MM.1S (cell line): ENCODE data around the gene FCHO1.

Source experiments
- DNase-seq: peaks from one replicate; pipeline ENCODE4 v3.0.0-alpha.2; 2015
- H2AFZ ChIP-seq: fragments of 300-600 bp; sonication (generic); 2 replicates; pipeline ENCODE4 v1.6.0; 2016; ENCODE audit warnings: antibody characterized with exemption, low read length
- H3F3A ChIP-seq: fragments of 300-600 bp; sonication (generic); 2 replicates; pipeline ENCODE4 v1.6.1; 2016; ENCODE audit warnings: mild to moderate bottlenecking, antibody characterized with exemption, low read length, moderate library complexity, mixed read lengths; ENCODE audit not compliant: insufficient read depth
- H3K27ac ChIP-seq: fragments of 300-600 bp; sonication (generic); 2 replicates; pipeline ENCODE4 v1.5.1; 2016; ENCODE audit warnings: mild to moderate bottlenecking, low read length
- H3K27me3 ChIP-seq: fragments of 300-600 bp; sonication (generic); replicated peaks from 2 replicates; pipeline ENCODE4 v1.6.0; 2016; ENCODE audit warnings: low read length; ENCODE audit not compliant: insufficient read depth
- H3K36me3 ChIP-seq: fragments of 300-600 bp; sonication (generic); replicated peaks from 2 replicates; pipeline ENCODE4 v1.6.1; 2016; ENCODE audit warnings: mild to moderate bottlenecking, low read length, mixed read lengths; ENCODE audit not compliant: insufficient read depth
- H3K4me1 ChIP-seq: fragments of 300-600 bp; sonication (generic); 2 replicates; pipeline ENCODE4 v1.6.1; 2016; ENCODE audit warnings: low read length, mixed read lengths
- H3K4me2 ChIP-seq: fragments of 300-600 bp; sonication (generic); 2 replicates; pipeline ENCODE4 v1.6.0; 2016; ENCODE audit warnings: low read depth, low read length
- H3K4me3 ChIP-seq: fragments of 300-600 bp; sonication (generic); 2 replicates; pipeline ENCODE4 v1.5.1; 2016; ENCODE audit warnings: low read length, mixed read lengths
- H3K79me2 ChIP-seq: fragments of 300-600 bp; sonication (generic); 2 replicates; pipeline ENCODE4 v1.6.1; 2016; ENCODE audit warnings: mixed run types, low read length, mixed read lengths
- H3K9ac ChIP-seq: fragments of 300-600 bp; sonication (generic); 2 replicates; pipeline ENCODE4 v1.6.1; 2016; ENCODE audit warnings: low read length, mixed read lengths
- H3K9me2 ChIP-seq: fragments of 300-600 bp; sonication (generic); replicated peaks from 2 replicates; pipeline ENCODE4 v1.6.1; 2016; ENCODE audit warnings: mild to moderate bottlenecking, low read length, mixed read lengths; ENCODE audit not compliant: insufficient read depth
- H3K9me3 ChIP-seq: fragments of 300-600 bp; sonication (generic); replicated peaks from 2 replicates; pipeline ENCODE4 v1.6.1; 2016; ENCODE audit warnings: mild to moderate bottlenecking, low read length, mixed read lengths; ENCODE audit not compliant: insufficient read depth
- H4K20me1 ChIP-seq: fragments of 300-600 bp; sonication (generic); 2 replicates; pipeline ENCODE4 v1.6.1; 2016; ENCODE audit warnings: mild to moderate bottlenecking, low read length, moderate library complexity, mixed read lengths; ENCODE audit not compliant: insufficient read depth
- CTCF ChIP-seq: fragments of 300-600 bp; sonication (generic); IDR thresholded peaks from 2 replicates; pipeline ENCODE4 v1.5.1; 2016; ENCODE audit warnings: antibody characterized with exemption, low read length, mixed read lengths
- EZH2 ChIP-seq: fragments of 300-600 bp; sonication (generic); optimal IDR thresholded peaks from 2 replicates; pipeline ENCODE3; 2017; ENCODE audit warnings: low read depth, mild to moderate bottlenecking, antibody characterized with exemption, low read length, mixed read lengths
- EZH2phosphoT487 ChIP-seq: fragments of 300-600 bp; sonication (generic); IDR thresholded peaks from 2 replicates; pipeline ENCODE4 v1.6.1; 2018; ENCODE audit warnings: antibody characterized with exemption, low read length

FCHO1 gene

DNA sequence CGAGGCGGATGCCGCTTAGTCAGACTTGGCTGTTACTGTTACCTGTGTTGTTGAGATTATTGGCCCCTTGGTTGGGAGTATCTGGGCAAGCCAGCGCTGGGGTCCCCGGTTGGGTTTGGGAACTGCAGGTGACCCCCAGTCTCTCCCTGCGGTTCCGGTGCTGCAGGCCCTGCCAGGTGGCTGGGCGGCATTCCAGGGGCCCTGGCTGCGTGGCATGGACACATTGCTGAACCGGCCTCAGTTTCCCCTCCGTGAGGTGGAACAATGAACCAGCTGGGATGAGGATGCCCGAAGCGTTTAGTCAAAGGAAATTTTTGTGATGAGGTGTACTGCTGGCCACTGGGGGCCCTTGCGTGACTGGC, 44.2 kb downstream of the FCHO1 start:
- Histone ChIP-seq H3K4me2 (no peak overlapping the region), H3K9me2 (no peaks in the 10 kb centered on the region), H3K9ac (no peak overlapping the region), H3K4me1 (0 out of 2 replicates have a peak, but pooled peaks cover 3% of the 10 kb centered on the region), H4K20me1 (no peaks in the 10 kb centered on the region), H2AFZ (no peak overlapping the region), H3K36me3 (no peaks in the 10 kb centered on the region), H3K9me3 (no peaks in the 10 kb centered on the region), H3K27me3 (peaks cover 78% of the 10 kb centered on the region), H3K27ac (no peak overlapping the region), H3F3A (no peaks in the 10 kb centered on the region), H3K79me2 (no peaks in the 10 kb centered on the region), H3K4me3 (no peak overlapping the region)
- TF ChIP-seq EZH2 (no peak), EZH2phosphoT487 (no peak), CTCF (no peak)
- DNase-seq, result no peak

- H4K20me1 ChIP-seq, result no peaks in the 10 kb centered on the region
- no peak overlapping the region for H3K27ac ChIP-seq
- no peak overlapping the region for H3K9ac ChIP-seq
- H3K79me2 ChIP-seq, result no peaks in the 10 kb centered on the region
- no peaks in the 10 kb centered on the region for H3K9me3 ChIP-seq
- H2AFZ ChIP-seq, result no peak overlapping the region
- 0 out of 2 replicates have a peak, but pooled peaks cover 3% of the 10 kb centered on the region for H3K4me1 ChIP-seq
- H3K36me3 ChIP-seq, result no peaks in the 10 kb centered on the region
- no peaks in the 10 kb centered on the region for H3F3A ChIP-seq
- H3K4me2 ChIP-seq, result no peak overlapping the region
- H3K9me2 ChIP-seq, result no peaks in the 10 kb centered on the region
- DNase-seq, result no peak
- no peak for TF ChIP-seq EZH2
- TF ChIP-seq EZH2phosphoT487, result no peak
- TF ChIP-seq CTCF, result no peak
- no peak overlapping the region for H3K4me3 ChIP-seq
- peaks cover 78% of the 10 kb centered on the region for H3K27me3 ChIP-seq
These were observed 44.9 kb downstream of the FCHO1 start for GRCh38 chr19:17796013-17796837.

DNA sequence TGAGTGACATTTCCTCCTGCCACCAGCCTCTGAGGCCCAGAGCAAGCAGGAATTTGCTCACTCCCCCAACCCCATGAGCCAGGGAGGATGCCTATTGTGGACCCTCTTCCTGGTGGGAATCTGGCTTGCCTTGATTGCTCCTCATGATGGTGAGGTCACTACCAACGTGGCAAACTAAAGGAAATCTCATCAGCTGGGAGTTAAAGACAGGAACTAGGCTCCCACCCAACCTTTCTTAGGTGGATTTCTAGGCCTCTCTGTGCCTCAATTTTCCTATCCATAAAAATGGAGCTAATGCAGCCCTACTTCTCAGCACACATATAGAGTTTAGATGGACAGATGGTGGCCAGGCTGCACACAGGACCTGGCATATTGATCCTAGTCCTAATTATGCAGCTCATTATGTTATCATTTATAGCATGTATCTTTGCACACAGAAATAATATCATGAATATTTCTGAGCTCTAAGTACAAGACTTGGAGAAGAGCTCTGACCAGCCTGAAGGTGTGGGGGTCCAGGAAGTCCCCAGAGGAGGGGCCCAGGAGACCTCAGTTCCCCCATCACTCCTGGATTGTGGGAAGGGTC, 45.7 kb downstream of the FCHO1 start:
- Histone ChIP-seq H4K20me1 (no peaks in the 10 kb centered on the region), H2AFZ (no peak overlapping the region), H3K36me3 (no peaks in the 10 kb centered on the region), H3K9ac (no peak overlapping the region), H3K9me3 (no peaks in the 10 kb centered on the region), H3K4me2 (no peak overlapping the region), H3K27ac (no peak overlapping the region), H3F3A (no peaks in the 10 kb centered on the region), H3K9me2 (no peaks in the 10 kb centered on the region), H3K27me3 (peaks cover 73% of the 10 kb centered on the region), H3K79me2 (no peaks in the 10 kb centered on the region), H3K4me3 (no peak overlapping the region), H3K4me1 (0 out of 2 replicates have a peak, but pooled peaks cover 3% of the 10 kb centered on the region)
- no peak for DNase-seq
- TF ChIP-seq EZH2phosphoT487 (no peak), EZH2 (no peak), CTCF (no peak)
